Tibial artery (tissue), 4 donors: Measurements from ENCODE around the gene GIPR.

Experiments used
- DNase-seq, 2 donors: peaks; one replicate each; pipeline ENCODE4 v3.0.0-alpha.2; 2019
- H3K27ac ChIP-seq, 2 donors: fragments of 200-600 bp; sonication (generic) in 1 of 2; 1 replicate in 1 of 2; 2 replicates in 1 of 2; pipeline ENCODE4 v1.5.1; 2018 to 2019; ENCODE audit warnings: mild to moderate bottlenecking in 1 of 2
- H3K27me3 ChIP-seq, 2 donors: fragments of 200-600 bp; sonication (generic) in 1 of 2; one replicate each; pipeline versions ENCODE4 v1.5.1 to v1.6.0; 2016 to 2019
- H3K36me3 ChIP-seq, 3 donors: fragments of 200-600 bp; sonication (generic) in 2 of 3; one replicate each; pipeline ENCODE4 v1.5.1; 2016 to 2019; ENCODE audit warnings: mild to moderate bottlenecking in 2 of 3
- H3K4me1 ChIP-seq, 4 donors: fragments of 200-600 bp; sonication (generic) in 2 of 4; 1 replicate in 3 of 4; 2 replicates in 1 of 4; pipeline ENCODE4 v1.5.1; 2016 to 2019
- H3K4me3 ChIP-seq, 2 donors: fragments of 200-600 bp; sonication (generic) in 1 of 2; 1 replicate in 1 of 2; 2 replicates in 1 of 2; pipeline ENCODE4 v1.5.1; 2018 to 2019; ENCODE audit warnings: mild to moderate bottlenecking in 2 of 2
- H3K9me3 ChIP-seq, 3 donors: fragments of 200-600 bp; sonication (generic) in 1 of 3; one replicate each; pipeline ENCODE4 v1.5.1; 2016 to 2019
- intact Hi-C: fragments of 100-400 bp; cut with DNase I; formaldehyde crosslinking; loops from one replicate; pipeline ENCODE4 v1.15.0; 2023; ENCODE audit warnings: low total_unique reads
- TF ChIP-seq, protein P1 (sequence below), 2 experiments: fragments of 200-600 bp in 1 of 2; fragments of 450-650 bp in 1 of 2; IDR thresholded peaks; one replicate each; pipeline ENCODE4 v1.5.1; 2017 to 2019; ENCODE audit warnings: antibody characterized with exemption in 2 of 2, mild to moderate bottlenecking in 1 of 2, moderate library complexity in 1 of 2

The GIPR gene

GRCh38 chr19:45650722-45651121 is 17.3 kb upstream of the GIPR start:
- no peak for DNase-seq
- Histone ChIP-seq H3K27me3 (peaks cover 0 to 25% of the 10 kb centered on the region in 2 donors), H3K36me3 (no peaks in the 10 kb centered on the region), H3K4me1 (peaks cover 0 to 7% (median 3%) of the 10 kb centered on the region in 4 donors), H3K27ac (no peak overlapping the region), H3K9me3 (no peaks in the 10 kb centered on the region), H3K4me3 (no peak overlapping the region)
- intact Hi-C loops: no loop called here
- TF ChIP-seq, protein P1, sequence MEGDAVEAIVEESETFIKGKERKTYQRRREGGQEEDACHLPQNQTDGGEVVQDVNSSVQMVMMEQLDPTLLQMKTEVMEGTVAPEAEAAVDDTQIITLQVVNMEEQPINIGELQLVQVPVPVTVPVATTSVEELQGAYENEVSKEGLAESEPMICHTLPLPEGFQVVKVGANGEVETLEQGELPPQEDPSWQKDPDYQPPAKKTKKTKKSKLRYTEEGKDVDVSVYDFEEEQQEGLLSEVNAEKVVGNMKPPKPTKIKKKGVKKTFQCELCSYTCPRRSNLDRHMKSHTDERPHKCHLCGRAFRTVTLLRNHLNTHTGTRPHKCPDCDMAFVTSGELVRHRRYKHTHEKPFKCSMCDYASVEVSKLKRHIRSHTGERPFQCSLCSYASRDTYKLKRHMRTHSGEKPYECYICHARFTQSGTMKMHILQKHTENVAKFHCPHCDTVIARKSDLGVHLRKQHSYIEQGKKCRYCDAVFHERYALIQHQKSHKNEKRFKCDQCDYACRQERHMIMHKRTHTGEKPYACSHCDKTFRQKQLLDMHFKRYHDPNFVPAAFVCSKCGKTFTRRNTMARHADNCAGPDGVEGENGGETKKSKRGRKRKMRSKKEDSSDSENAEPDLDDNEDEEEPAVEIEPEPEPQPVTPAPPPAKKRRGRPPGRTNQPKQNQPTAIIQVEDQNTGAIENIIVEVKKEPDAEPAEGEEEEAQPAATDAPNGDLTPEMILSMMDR (IDR thresholded peaks at IDR 0.05): no peak

GRCh38 chr19:45653634-45654033 is 14.4 kb upstream of the GIPR start:
- TF ChIP-seq, protein P1 (IDR thresholded peaks at IDR 0.05): no peak
- no peak overlapping the region for H3K27ac ChIP-seq
- H3K9me3 ChIP-seq: no peaks in the 10 kb centered on the region
- H3K4me1 ChIP-seq: no peaks in the 10 kb centered on the region
- DNase-seq: no peak
- H3K4me3 ChIP-seq: no peak overlapping the region
- no peaks in the 10 kb centered on the region for H3K36me3 ChIP-seq
- intact Hi-C loops: no loop called here
- peaks cover 0 to 15% of the 10 kb centered on the region in 2 donors for H3K27me3 ChIP-seq

DNA sequence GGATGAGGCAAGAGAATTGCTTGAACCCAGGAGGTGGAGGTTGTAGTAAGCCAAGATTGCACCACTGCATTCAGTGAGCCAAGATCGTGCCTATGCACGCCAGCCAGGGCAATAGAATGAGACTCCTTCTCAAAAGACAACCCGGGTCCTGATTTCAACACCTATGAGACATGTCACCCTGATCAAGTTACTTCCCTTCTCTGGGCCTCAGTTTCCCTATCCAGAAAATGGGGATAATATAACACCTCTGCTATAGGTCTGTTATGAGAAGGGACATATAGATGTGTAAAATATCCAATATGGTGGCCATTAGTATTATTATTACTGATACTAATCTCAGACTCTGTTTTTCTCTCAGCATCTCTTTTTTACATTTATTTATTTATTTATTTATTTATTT is 12.9 kb upstream of the GIPR start:
- H3K9me3 ChIP-seq: no peaks in the 10 kb centered on the region
- no peak for DNase-seq
- no peaks in the 10 kb centered on the region for H3K4me1 ChIP-seq
- H3K36me3 ChIP-seq: no peaks in the 10 kb centered on the region
- no peak overlapping the region for H3K27ac ChIP-seq
- TF ChIP-seq, protein P1 (IDR thresholded peaks at IDR 0.05): no peak
- intact Hi-C loops: no loop called here
- no peak overlapping the region for H3K4me3 ChIP-seq
- H3K27me3 ChIP-seq: peaks cover 0 to 19% of the 10 kb centered on the region in 2 donors

GRCh38 chr19:45657520-45658167 is 10.4 kb upstream of the GIPR start:
- H3K4me1 ChIP-seq: no peaks in the 10 kb centered on the region
- H3K9me3 ChIP-seq: no peaks in the 10 kb centered on the region
- no peak for DNase-seq
- no peak overlapping the region for H3K4me3 ChIP-seq
- H3K27ac ChIP-seq: no peak overlapping the region
- H3K36me3 ChIP-seq: no peaks in the 10 kb centered on the region
- TF ChIP-seq, protein P1 (IDR thresholded peaks at IDR 0.05): no peak
- H3K27me3 ChIP-seq: peaks cover 0 to 27% of the 10 kb centered on the region in 2 donors
- intact Hi-C loops: no loop called here

DNA sequence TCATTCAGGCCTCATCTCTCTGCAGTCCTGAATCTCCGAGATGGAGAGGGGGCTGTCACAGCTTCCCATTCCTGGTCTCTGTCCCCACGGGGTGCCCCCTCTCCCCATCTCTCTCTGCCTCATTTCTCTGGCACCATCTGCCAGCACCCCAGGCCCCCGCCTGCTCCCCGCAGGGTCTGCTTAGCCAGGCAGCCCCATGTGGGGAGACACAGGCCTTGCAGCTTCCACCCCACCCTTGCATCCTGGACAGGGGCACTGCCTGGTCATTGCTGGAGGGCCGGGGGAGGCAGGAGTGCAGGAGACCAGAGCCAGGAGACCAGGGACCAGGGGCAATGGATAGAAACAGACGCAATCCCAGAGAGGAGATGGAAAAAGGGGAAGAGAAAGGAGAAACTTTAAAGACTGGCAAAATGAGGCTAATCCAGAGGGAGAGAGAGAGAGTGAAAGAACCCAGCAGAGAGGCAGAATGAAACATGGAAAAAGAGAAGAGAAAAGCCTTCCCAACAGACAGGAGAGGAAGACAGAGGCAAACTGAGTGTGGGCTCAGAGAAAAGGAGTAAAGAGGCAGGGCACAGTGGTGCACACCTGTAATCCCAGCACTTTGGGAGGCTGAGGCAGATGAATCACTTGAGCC is 8.8 kb upstream of the GIPR start:
- TF ChIP-seq, protein P1 (IDR thresholded peaks at IDR 0.05): no peak
- no peak overlapping the region for H3K27ac ChIP-seq
- DNase-seq: no peak
- H3K36me3 ChIP-seq: no peaks in the 10 kb centered on the region
- H3K27me3 ChIP-seq: peaks cover 0 to 35% of the 10 kb centered on the region in 2 donors
- intact Hi-C loops: no loop called here
- H3K9me3 ChIP-seq: no peaks in the 10 kb centered on the region
- no peaks in the 10 kb centered on the region for H3K4me1 ChIP-seq
- no peak overlapping the region for H3K4me3 ChIP-seq
